Small intestine (tissue), 7 donors: ENCODE measurements around the gene TAOK1. TPM values are rescaled to one million over a fixed set of nuclear protein-coding genes. Genes with fewer than 3 reads are reported as not detected.

Source experiments
- DNase-seq, 2 donors: peaks; one replicate each; pipeline versions ENCODE4 v3.0.0 to v3.0.0-alpha.2; 2013
- FAIRE-seq: peaks from 2 replicates; lab custom pipeline; 2012; peaks lifted over from hg19 to GRCh38; lab: Jason Lieb, UNC
- H3K27ac ChIP-seq, 3 donors: one replicate each; pipeline ENCODE4 v1.5.1; 2013; ENCODE audit warnings: low read length in 2 of 3, mild to moderate bottlenecking in 2 of 3, control low read depth in 1 of 3, inconsistent platforms in 1 of 3, low read depth in 1 of 3, moderate library complexity in 1 of 3
- H3K27me3 ChIP-seq, 3 donors: one replicate each; pipeline ENCODE4 v1.6.1; 2013; ENCODE audit warnings: low read length in 3 of 3, inconsistent platforms in 1 of 3; ENCODE audit not compliant: control insufficient read depth in 3 of 3, insufficient read depth in 3 of 3
- H3K36me3 ChIP-seq, 3 donors: one replicate each; pipeline ENCODE4 v1.6.1; 2013; ENCODE audit warnings: low read length in 3 of 3, inconsistent platforms in 1 of 3, low read depth in 1 of 3, mild to moderate bottlenecking in 1 of 3, moderate library complexity in 1 of 3; ENCODE audit not compliant: control insufficient read depth in 3 of 3, insufficient read depth in 2 of 3
- H3K4me1 ChIP-seq, 3 donors: one replicate each; pipeline ENCODE4 v1.6.1; 2013; ENCODE audit warnings: low read length in 2 of 3, inconsistent platforms in 1 of 3, low read depth in 1 of 3, mild to moderate bottlenecking in 1 of 3, moderate library complexity in 1 of 3; ENCODE audit not compliant: control insufficient read depth in 3 of 3, insufficient read depth in 2 of 3
- H3K4me3 ChIP-seq, 3 donors: one replicate each; pipeline ENCODE4 v1.5.1; 2013; ENCODE audit warnings: low read length in 3 of 3, control low read depth in 1 of 3, inconsistent platforms in 1 of 3, low read depth in 1 of 3, mild to moderate bottlenecking in 1 of 3, moderate library complexity in 1 of 3
- H3K9me3 ChIP-seq, 2 donors: one replicate each; pipeline ENCODE4 v1.6.1; 2013; ENCODE audit warnings: low read depth in 1 of 2, low read length in 1 of 2; ENCODE audit not compliant: control insufficient read depth in 2 of 2, insufficient read depth in 1 of 2
- WGBS, 3 donors: extraction: QIAGEN DNeasy Blood & Tissue Kit; methylation state at CpG; one replicate each; pipeline ENCODE4 v1.1.7; 2013; 5-methylcytosine and 5-hydroxymethylcytosine counted together
- polyA plus RNA-seq, 4 donors: library from polyadenylated mRNA; stranded (reverse) in 3 of 4; unstranded in 1 of 4; fragments of 200-250 nt in 3 of 4; fragments of 120-200 nt in 1 of 4; gene quantifications; one replicate each; pipeline versions ENCODE4 v1.2.1 to v1.2.3, GENCODE V29; 2013
- donor health status: healthy with polysubstance abuse.
- donor health status: control.
- donor health status: control.
- donor health status: Bipolar disorder and iron deficiency.
- donor health status: healthy.

The TAOK1 gene
- polyA plus RNA-seq, 4 donors, result 4.1 to 18.8 (median 5.9) TPM

GRCh38 chr17:29577385-29578211 lies 187.4 kb downstream of the TAOK1 start:
- peaks cover 0 to 38% (median 2%) of the 10 kb centered on the region in 3 donors for H3K4me1 ChIP-seq
- no peak for DNase-seq
- WGBS, 3 donors, result 82 to 89% (median 88%) methylated on average over 21 to 22 of the region's 22 CpGs
- H3K4me3 ChIP-seq, result no peak overlapping the region
- H3K36me3 ChIP-seq, result peaks cover 5 to 95% (median 7%) of the 10 kb centered on the region in 3 donors
- no peaks in the 10 kb centered on the region for H3K27me3 ChIP-seq
- H3K27ac ChIP-seq, result no peak overlapping the region
- FAIRE-seq, result no peak
- no peaks in the 10 kb centered on the region for H3K9me3 ChIP-seq

GRCh38 chr17:29578626-29579485 lies 188.7 kb downstream of the TAOK1 start:
- peaks cover 5 to 97% (median 7%) of the 10 kb centered on the region in 3 donors for H3K36me3 ChIP-seq
- H3K9me3 ChIP-seq, result peaks cover 0 to 4% of the 10 kb centered on the region in 2 donors
- no peak overlapping the region for H3K27ac ChIP-seq
- DNase-seq, result no peak
- H3K4me1 ChIP-seq, result peaks cover 0 to 28% (median 0%) of the 10 kb centered on the region in 3 donors
- no peak for FAIRE-seq
- H3K4me3 ChIP-seq, result no peak overlapping the region
- 90 to 93% (median 93%) methylated on average over 14 of the region's 14 CpGs for WGBS, 3 donors
- no peaks in the 10 kb centered on the region for H3K27me3 ChIP-seq

- H3K27ac ChIP-seq, result no peak overlapping the region
- DNase-seq (peak; percentile 84 to 88), FAIRE-seq (no peak)
- H3K36me3 ChIP-seq, result peaks cover 3 to 91% (median 7%) of the 10 kb centered on the region in 3 donors
- H3K4me1 ChIP-seq, result peaks cover 0 to 16% (median 0%) of the 10 kb centered on the region in 3 donors
- 62 to 66% (median 65%) methylated on average over 15 of the region's 15 CpGs for WGBS, 3 donors
- peaks cover 0 to 4% of the 10 kb centered on the region in 2 donors for H3K9me3 ChIP-seq
- H3K27me3 ChIP-seq, result no peaks in the 10 kb centered on the region
- no peak overlapping the region for H3K4me3 ChIP-seq
These were observed 190.0 kb downstream of the TAOK1 start for GRCh38 chr17:29579866-29580771.

- Histone ChIP-seq H3K4me1 (peaks cover 0 to 2% (median 0%) of the 10 kb centered on the region in 3 donors), H3K27ac (no peak overlapping the region), H3K4me3 (no peak overlapping the region), H3K9me3 (peaks cover 0 to 4% of the 10 kb centered on the region in 2 donors), H3K27me3 (no peaks in the 10 kb centered on the region), H3K36me3 (peaks cover 3 to 84% (median 7%) of the 10 kb centered on the region in 3 donors)
- WGBS, 3 donors, result 84 to 90% (median 87%) methylated on average over 20 of the region's 20 CpGs
- FAIRE-seq, result no peak
- DNase-seq, result no peak
These were observed 191.6 kb downstream of the TAOK1 start for GRCh38 chr17:29581583-29582253.

- 83 to 87% (median 86%) methylated on average over 10 of the region's 10 CpGs for WGBS, 3 donors
- no peak for DNase-seq
- Histone ChIP-seq H3K4me3 (no peak overlapping the region), H3K27me3 (no peaks in the 10 kb centered on the region), H3K36me3 (peaks cover 3 to 83% (median 7%) of the 10 kb centered on the region in 3 donors), H3K4me1 (peaks cover 0 to 4% (median 0%) of the 10 kb centered on the region in 3 donors), H3K27ac (no peak overlapping the region), H3K9me3 (peaks cover 0 to 4% of the 10 kb centered on the region in 2 donors)
- FAIRE-seq, result no peak
These were observed 192.1 kb downstream of the TAOK1 start for GRCh38 chr17:29582254-29582765.

- Histone ChIP-seq H3K4me3 (no peak overlapping the region), H3K27me3 (no peaks in the 10 kb centered on the region), H3K36me3 (peaks cover 0 to 80% (median 7%) of the 10 kb centered on the region in 3 donors), H3K27ac (no peak overlapping the region), H3K4me1 (peaks cover 0 to 9% (median 0%) of the 10 kb centered on the region in 3 donors), H3K9me3 (peaks cover 0 to 4% of the 10 kb centered on the region in 2 donors)
- no peak for DNase-seq
- WGBS, 3 donors, result 91 to 94% (median 94%) methylated on average over 13 of the region's 13 CpGs
- FAIRE-seq, result no peak
These were observed 192.6 kb downstream of the TAOK1 start for GRCh38 chr17:29582772-29583171.
